Tibial nerve (tissue), 4 donors: ENCODE measurements around the gene VEZF1.

ENCODE experiments used
- CTCF ChIP-seq, 5 experiments: fragments of 200-600 bp in 3 of 5; fragments of 450-650 bp in 2 of 5; sonication (generic) in 3 of 5; IDR thresholded peaks; one replicate each; pipeline ENCODE4 v1.5.1; 2016 to 2019; ENCODE audit warnings: antibody characterized with exemption in 5 of 5, mild to moderate bottlenecking in 3 of 5, moderate library complexity in 2 of 5
- EP300 ChIP-seq, 2 donors: sonication (generic); formaldehyde crosslinking; IDR thresholded peaks; one replicate each; pipeline ENCODE4 v1.6.1; 2017; ENCODE audit warnings: antibody characterized with exemption in 2 of 2, mild to moderate bottlenecking in 1 of 2
- POLR2A ChIP-seq, 2 donors: fragments of 450-650 bp; IDR thresholded peaks; one replicate each; pipeline ENCODE4 v1.6.1; 2017; ENCODE audit warnings: antibody characterized with exemption in 2 of 2, mild to moderate bottlenecking in 2 of 2, moderate library complexity in 2 of 2

- TF ChIP-seq POLR2A (IDR thresholded peaks at IDR 0.05), result no peak
- TF ChIP-seq CTCF (IDR thresholded peaks at IDR 0.05), result no peak
- no peak for TF ChIP-seq EP300 (IDR thresholded peaks at IDR 0.05)
These were observed 21.8 kb downstream of the VEZF1 start for GRCh38 chr17:57966246-57966645.
